GM12878 (cell line): Measurements from ENCODE around the gene PCP2. TPM values are rescaled to one million over a fixed set of nuclear protein-coding genes. Genes with fewer than 3 reads are reported as not detected.

Source experiments
- ATAC-seq: fragments of 200-7000 bp; cut with Tn5 transposase; 3 replicates; pipeline ENCODE4 v1.9.1; 2020; ENCODE audit warnings: mild to moderate bottlenecking, moderate library complexity
- BruUV-seq: library from RNA; stranded (reverse); fragments of 400-500 nt; replicated peaks from 2 replicates; lab custom pipeline; 2021; lab: Mats Ljungman, UMichigan
- CTCF ChIA-PET: fragments of 300-600 bp; sonication (Branson Sonifier 250); formaldehyde crosslinking; extraction: SDS; loops from one replicate; lab custom pipeline; 2021; ENCODE audit warnings: inconsistent platforms; lab: Yijun Ruan, JAX
- POLR2A ChIA-PET: fragments of 350-600 bp; formaldehyde crosslinking; extraction: SDS; loops from one replicate; lab custom pipeline; 2021; ENCODE audit warnings: inconsistent platforms; lab: Charles Lee
- RAD21 ChIA-PET: fragments of 300-600 bp; sonication (Branson Sonifier 250); formaldehyde crosslinking; loops from one replicate; lab custom pipeline; 2023; ENCODE audit warnings: antibody characterized with exemption; ENCODE audit not compliant: unreplicated experiment; lab: Charles Lee
- SMC1A ChIA-PET: fragments of 300-600 bp; sonication (Branson Sonifier 250); formaldehyde crosslinking; loops from one replicate; lab custom pipeline; 2023; ENCODE audit not compliant: unreplicated experiment, uncharacterized antibody; lab: Charles Lee
- DNase-seq: peaks from one replicate; pipeline ENCODE4 v3.0.0-alpha.2; 2011; ENCODE audit warnings: low read depth, low spot score
- FAIRE-seq: peaks from 3 replicates; lab custom pipeline; 2011; peaks lifted over from hg19 to GRCh38; lab: Jason Lieb, UNC
- H2AFZ ChIP-seq: 2 replicates; pipeline ENCODE4 v1.6.0; 2011; ENCODE audit warnings: low read depth, low read length, control low read depth; ENCODE audit not compliant: control insufficient read depth
- H3K27ac ChIP-seq: 2 replicates; pipeline ENCODE4 v1.5.1; 2011; ENCODE audit warnings: control low read depth; ENCODE audit not compliant: control insufficient read depth, insufficient read depth
- H3K27me3 ChIP-seq, 2 experiments: replicated peaks in 1 of 2; 2 replicates each; pipeline versions ENCODE4 v1.6.0 to v1.6.1; 2011; ENCODE audit warnings: low read length in 1 of 2; ENCODE audit not compliant: control insufficient read depth in 2 of 2, insufficient read depth in 2 of 2
- H3K36me3 ChIP-seq, 2 experiments: 2 replicates each; pipeline ENCODE4 v1.5.1; 2011; ENCODE audit warnings: low read length in 1 of 2; ENCODE audit not compliant: control insufficient read depth in 2 of 2, insufficient read depth in 2 of 2
- H3K4me1 ChIP-seq: 2 replicates; pipeline ENCODE4 v1.6.1; 2011; ENCODE audit warnings: mild to moderate bottlenecking, low read length, moderate library complexity, mixed read lengths; ENCODE audit not compliant: control insufficient read depth, insufficient read depth
- H3K4me2 ChIP-seq: 2 replicates; pipeline ENCODE4 v1.6.0; 2011; ENCODE audit warnings: control low read depth; ENCODE audit not compliant: control insufficient read depth, insufficient read depth
- H3K4me3 ChIP-seq: fragments of 200-600 bp; sonication (generic); 2 replicates; pipeline ENCODE4 v1.5.1; 2016
- H3K79me2 ChIP-seq: 2 replicates; pipeline ENCODE4 v1.6.0; 2011; ENCODE audit warnings: low read length; ENCODE audit not compliant: control insufficient read depth, insufficient read depth
- H3K9ac ChIP-seq: 2 replicates; pipeline ENCODE4 v1.8.0; 2011; ENCODE audit warnings: low read length, control low read depth, mixed read lengths; ENCODE audit not compliant: control insufficient read depth, insufficient read depth
- H3K9me3 ChIP-seq: replicated peaks from 3 replicates; pipeline ENCODE4 v1.5.1; 2011; ENCODE audit warnings: mild to moderate bottlenecking, low read length; ENCODE audit not compliant: control insufficient read depth, insufficient read depth
- H4K20me1 ChIP-seq: 2 replicates; pipeline ENCODE4 v1.6.0; 2011; ENCODE audit not compliant: control insufficient read depth, insufficient read depth
- ATF3 ChIP-seq: IDR thresholded peaks from 2 replicates; pipeline ENCODE4 v1.6.1; 2011; ENCODE audit warnings: low read depth, mild to moderate bottlenecking, low read length, moderate library complexity, borderline replicate concordance; ENCODE audit errors: extremely low read depth
- CTCF ChIP-seq, 3 experiments: IDR thresholded peaks in 2 of 3; conservative IDR thresholded peaks in 1 of 3; 2 replicates each; pipeline ENCODE4 v1.5.1; 2011; ENCODE audit warnings: low read depth in 3 of 3, low read length in 3 of 3, mild to moderate bottlenecking in 3 of 3, control low read depth in 2 of 3, moderate library complexity in 2 of 3, inconsistent platforms in 1 of 3, mixed read lengths in 1 of 3; ENCODE audit not compliant: control insufficient read depth in 2 of 3, insufficient read depth in 1 of 3; ENCODE audit errors: extremely low read depth in 1 of 3
- DPF2 ChIP-seq: fragments of 450-650 bp; IDR thresholded peaks from 2 replicates; pipeline ENCODE4 v1.6.1; 2017; ENCODE audit warnings: mild to moderate bottlenecking
- ETV6 ChIP-seq, 2 experiments: fragments of 450-650 bp in 1 of 2; IDR thresholded peaks in 1 of 2; conservative IDR thresholded peaks in 1 of 2; 2 replicates each; pipeline ENCODE4 v1.6.1; 2014; ENCODE audit warnings: antibody characterized with exemption in 1 of 2, borderline replicate concordance in 1 of 2, low read depth in 1 of 2, mild to moderate bottlenecking in 1 of 2, moderate library complexity in 1 of 2
- NBN ChIP-seq: fragments of 450-650 bp; IDR thresholded peaks from 2 replicates; pipeline ENCODE4 v1.6.1; 2016
- PAX5 ChIP-seq: IDR thresholded peaks from 2 replicates; pipeline ENCODE4 v1.6.1; 2011; ENCODE audit warnings: low read depth, low read length, borderline replicate concordance
- PBX3 ChIP-seq: IDR thresholded peaks from 2 replicates; pipeline ENCODE4 v1.6.1; 2011; ENCODE audit warnings: mild to moderate bottlenecking, low read depth, low read length, moderate library complexity; ENCODE audit not compliant: insufficient replicate concordance
- POU2F2 ChIP-seq: IDR thresholded peaks from 3 replicates; pipeline ENCODE4 v1.6.1; 2011; ENCODE audit warnings: low read depth, mild to moderate bottlenecking, low read length, borderline replicate concordance
- SMC3 ChIP-seq: IDR thresholded peaks from 2 replicates; pipeline ENCODE4 v1.6.1; 2011; ENCODE audit warnings: low read length, improper control_type of control experiment, borderline replicate concordance
- SRF ChIP-seq, 2 experiments: IDR thresholded peaks; 2 replicates each; pipeline ENCODE4 v1.6.1; 2011; ENCODE audit warnings: low read depth in 2 of 2, low read length in 2 of 2, mild to moderate bottlenecking in 1 of 2, moderate library complexity in 1 of 2
- STAT3 ChIP-seq: IDR thresholded peaks from 2 replicates; pipeline ENCODE4 v1.6.1; 2011; ENCODE audit warnings: low read depth, low read length, improper control_type of control experiment
- SUPT20H ChIP-seq: IDR thresholded peaks from 2 replicates; pipeline ENCODE4 v1.6.1; 2011; ENCODE audit warnings: low read depth, mild to moderate bottlenecking, low read length, moderate library complexity, borderline replicate concordance; ENCODE audit not compliant: control insufficient read depth
- TCF3 ChIP-seq: IDR thresholded peaks from 2 replicates; pipeline ENCODE4 v1.6.1; 2012; ENCODE audit warnings: low read depth, mild to moderate bottlenecking, low read length, borderline replicate concordance; ENCODE audit not compliant: insufficient read depth
- WGBS: methylation state at CpG from one replicate; pipeline ENCODE4 v1.1.6; 2016; ENCODE audit warnings: low lambda C conversion rate; ENCODE audit not compliant: insufficient replicate concordance, insufficient coverage; ENCODE audit errors: missing lambda C conversion rate; 5-methylcytosine and 5-hydroxymethylcytosine counted together
- in situ Hi-C: fragments of 300-500 bp; cut with MboI; formaldehyde crosslinking; loops from 9 replicates; pipeline ENCODE4 v1.14.3; 2018; ENCODE audit warnings: mixed read lengths
- intact Hi-C: fragments of 100-400 bp; cut with micrococcal nuclease; formaldehyde crosslinking; loops from one replicate; pipeline ENCODE4 v1.14.2; 2022; ENCODE audit not compliant: unreplicated experiment
- polyA plus RNA-seq, 11 experiments: library from polyadenylated mRNA; depleted of rRNA in 4 of 11; unstranded in 6 of 11; stranded (reverse) in 5 of 11; fragments of >200 nt; fragmentation: Nextera tagmentation in 4 of 11; fragmentation: Illumina TruSeq in 1 of 11; extraction: Ambion mirVana in 4 of 11; extraction: Trizol in 1 of 11; gene quantifications; 1 replicate in 1 of 11; 2 replicates in 10 of 11; pipeline versions ENCODE4 v1.2.1 to v1.2.3, GENCODE V29; 2011 to 2016; ENCODE audit warnings: inconsistent platforms in 2 of 11, missing spikeins in 2 of 11, low read depth in 1 of 11
- total RNA-seq, 4 experiments: library from RNA; depleted of rRNA in 3 of 4; stranded (reverse); fragments of >200 nt in 3 of 4; fragmentation: Illumina TruSeq in 1 of 4; extraction: Trizol in 1 of 4; gene quantifications; 2 replicates each; pipeline versions ENCODE4 v1.2.1 to v1.2.3, GENCODE V29; 2013 to 2021
- TF ChIP-seq, protein P1 (sequence below): IDR thresholded peaks from 2 replicates; pipeline ENCODE4 v1.6.1; 2011; ENCODE audit warnings: borderline replicate concordance, low read depth, mild to moderate bottlenecking, moderate library complexity, mixed read lengths, low read length; ENCODE audit not compliant: insufficient read depth; ENCODE audit errors: extremely low read length
- TF ChIP-seq, protein P2 (sequence below): IDR thresholded peaks from 2 replicates; pipeline ENCODE4 v1.6.1; 2012; ENCODE audit warnings: low read depth, low read length, improper control_type of control experiment

The PCP2 gene
- total and polyA plus RNA-seq, 10 of the 15 experiments (the other 5 are each of a cell fraction or from before 2014, with no cell fraction given): 0.10 to 0.62 (median 0.31) TPM; not detected in 5

DNA sequence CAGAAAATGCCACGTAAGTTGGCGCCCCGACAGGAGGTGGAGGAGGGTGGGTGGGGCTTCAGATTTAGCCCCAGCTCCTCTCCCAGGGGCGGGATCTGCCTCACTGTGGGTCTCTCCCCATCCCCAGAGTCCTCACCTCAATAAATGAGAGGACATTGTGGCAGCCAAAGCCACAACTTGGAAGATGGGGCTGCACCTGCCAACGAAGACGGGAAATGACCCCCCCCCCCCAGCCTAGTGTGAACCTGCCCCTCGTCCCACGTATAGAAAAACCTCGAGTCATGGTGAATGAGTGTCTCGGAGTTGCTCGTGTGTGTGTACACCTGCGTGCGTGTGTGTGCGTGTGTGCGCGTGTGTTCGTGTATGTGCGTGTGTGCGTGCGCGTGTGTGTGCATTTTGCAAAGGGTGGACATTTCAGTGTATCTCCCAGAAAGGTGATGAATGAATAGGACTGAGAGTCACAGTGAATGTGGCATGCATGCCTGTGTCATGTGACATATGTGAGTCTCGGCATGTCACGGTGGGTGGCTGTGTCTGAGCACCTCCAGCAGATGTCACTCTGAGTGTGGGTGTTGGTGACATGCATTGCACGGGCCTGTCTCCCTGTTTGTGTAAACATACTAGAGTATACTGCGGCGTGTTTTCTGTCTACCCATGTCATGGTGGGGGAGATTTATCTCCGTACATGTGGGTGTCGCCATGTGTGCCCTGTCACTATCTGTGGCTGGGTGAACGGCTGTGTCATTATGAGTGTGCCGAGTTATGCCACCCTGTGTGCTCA, 45.6 kb upstream of the PCP2 start:
- peak overlapping the region; percentile 64 for H3K4me2 ChIP-seq
- intact Hi-C loops (loop anchor here (1.0 to 10.0 kb wide), 3 partner anchors 111 to 294 kb away; no protein-coding TSS in a partner anchor), in situ Hi-C loops (no loop called here)
- peaks cover 44% of the 10 kb centered on the region for H3K4me1 ChIP-seq
- H3K79me2 ChIP-seq: peaks cover 23% of the 10 kb centered on the region
- no peak overlapping the region for H3K4me3 ChIP-seq
- H3K36me3 ChIP-seq: peaks cover 0 to 3% of the 10 kb centered on the region in 2 experiments; a peak in 2 of 4 replicates
- RAD21 ChIA-PET: interaction anchor here (0.8 to 0.9 kb wide), 3 partner anchors 18 to 127 kb away, joined by 3 to 4 read pairs (median 4); no protein-coding TSS in a partner anchor
- ATAC-seq: peak; percentile 73
- CTCF ChIA-PET: interaction anchor here (0.7 to 3.6 kb wide), 4 partner anchors 111 to 131 kb away, joined by 3 to 20 read pairs (median 5); no protein-coding TSS in a partner anchor
- no peak overlapping the region for H3K9ac ChIP-seq
- no peaks in the 10 kb centered on the region; the same call in 2 of the 3 replicates for H3K9me3 ChIP-seq
- no peak for DNase-seq
- BruUV-seq: no TSS peak
- WGBS: 31% methylated on average over 29 of the region's 30 CpGs
- SMC1A ChIA-PET: interaction anchor here (2.9 kb wide), 1 partner anchor 110 kb away, joined by 12 read pairs; no protein-coding TSS in a partner anchor
- POLR2A ChIA-PET: interaction anchor here (0.7 kb wide), 1 partner anchor 20 kb away, joined by 3 read pairs; no protein-coding TSS in a partner anchor
- H3K27ac ChIP-seq: no peak overlapping the region
- peak overlapping the region; percentile 56 for H2AFZ ChIP-seq
- H4K20me1 ChIP-seq: no peaks in the 10 kb centered on the region
- FAIRE-seq: peak; percentile 75
- H3K27me3 ChIP-seq: no peaks in the 10 kb centered on the region; a peak in 1 of 4 replicates
- TF ChIP-seq PBX3 (peak; percentile 67), NBN (0 out of 2 replicates have a peak, but pooled peaks have one; percentile 37), POU2F2 (peak; percentile 74; the same call in 2 of the 3 replicates), ETV6 (conservative IDR thresholded peaks at IDR 0.05 in 1 of 2, IDR thresholded peaks at IDR 0.05 in 1 of 2; ENCODE audit: borderline replicate concordance in 1 of 2, low read depth in 1 of 2) (no peak), PAX5 (peak; percentile 96), SRF (IDR thresholded peaks at IDR 0.05; ENCODE audit: low read depth in 2 of 2, low read length in 2 of 2) (no peak), ATF3 (peak; percentile 34; the same call in 1 of the 2 replicates), DPF2 (0 out of 2 replicates have a peak, but pooled peaks have one; percentile 21), SMC3 (peak; percentile 92), SUPT20H (no peak), STAT3 (no peak), TCF3 (peak; percentile 57; the same call in 1 of the 2 replicates), CTCF (IDR thresholded peaks at IDR 0.05 in 2 of 3, conservative IDR thresholded peaks at IDR 0.05 in 1 of 3; ENCODE audit: control insufficient read depth in 2 of 3, extremely low read depth in 1 of 3, insufficient read depth in 1 of 3, low read depth in 3 of 3, low read length in 3 of 3) (peak; percentile 63 to 90 (median 86))
- TF ChIP-seq, protein P1, sequence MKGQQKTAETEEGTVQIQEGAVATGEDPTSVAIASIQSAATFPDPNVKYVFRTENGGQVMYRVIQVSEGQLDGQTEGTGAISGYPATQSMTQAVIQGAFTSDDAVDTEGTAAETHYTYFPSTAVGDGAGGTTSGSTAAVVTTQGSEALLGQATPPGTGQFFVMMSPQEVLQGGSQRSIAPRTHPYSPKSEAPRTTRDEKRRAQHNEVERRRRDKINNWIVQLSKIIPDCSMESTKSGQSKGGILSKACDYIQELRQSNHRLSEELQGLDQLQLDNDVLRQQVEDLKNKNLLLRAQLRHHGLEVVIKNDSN: peak; percentile 83
- TF ChIP-seq, protein P2, sequence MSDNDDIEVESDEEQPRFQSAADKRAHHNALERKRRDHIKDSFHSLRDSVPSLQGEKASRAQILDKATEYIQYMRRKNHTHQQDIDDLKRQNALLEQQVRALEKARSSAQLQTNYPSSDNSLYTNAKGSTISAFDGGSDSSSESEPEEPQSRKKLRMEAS: peak; percentile 49; the same call in 1 of the 2 replicates
